ENCODE measurements around the gene GRIFIN. TPM values are rescaled to one million over a fixed set of nuclear protein-coding genes. Genes with fewer than 3 reads are reported as not detected.

The GRIFIN gene, protein sequence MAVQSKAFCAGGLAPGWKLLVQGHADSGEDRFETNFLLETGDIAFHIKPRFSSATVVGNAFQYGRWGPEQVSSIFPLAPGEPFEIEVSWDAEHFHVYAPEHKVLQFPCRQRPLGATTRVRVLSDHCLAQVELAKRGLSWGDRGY
- polyA plus RNA-seq (2012; ENCODE audit: insufficient read depth, insufficient read length, low read depth) = not detected

- no peak for TF ChIP-seq CTCF (IDR thresholded peaks at IDR 0.05; ENCODE audit: low read depth, low read length)
- Histone ChIP-seq H3K36me3 (no peaks in the 10 kb centered on the region), H3K4me3 (ENCODE audit: low read depth, low read length) (no peak within 1 kb of the TSS), H3K27me3 (no peaks in the 10 kb centered on the region; the same call in 1 of the 2 replicates), H3K9me3 (no peaks in the 10 kb centered on the region), H3K4me1 (peaks cover 7% of the 10 kb centered on the region)
- no peak for DNase-seq
Observed at GRCh38 chr7:2476298-2476697, at the start of gene GRIFIN. TSS of gene GRIFIN (minus strand) at chr7:2476398. CDS start at chr7:2476383, 15 bp downstream.

DNA sequence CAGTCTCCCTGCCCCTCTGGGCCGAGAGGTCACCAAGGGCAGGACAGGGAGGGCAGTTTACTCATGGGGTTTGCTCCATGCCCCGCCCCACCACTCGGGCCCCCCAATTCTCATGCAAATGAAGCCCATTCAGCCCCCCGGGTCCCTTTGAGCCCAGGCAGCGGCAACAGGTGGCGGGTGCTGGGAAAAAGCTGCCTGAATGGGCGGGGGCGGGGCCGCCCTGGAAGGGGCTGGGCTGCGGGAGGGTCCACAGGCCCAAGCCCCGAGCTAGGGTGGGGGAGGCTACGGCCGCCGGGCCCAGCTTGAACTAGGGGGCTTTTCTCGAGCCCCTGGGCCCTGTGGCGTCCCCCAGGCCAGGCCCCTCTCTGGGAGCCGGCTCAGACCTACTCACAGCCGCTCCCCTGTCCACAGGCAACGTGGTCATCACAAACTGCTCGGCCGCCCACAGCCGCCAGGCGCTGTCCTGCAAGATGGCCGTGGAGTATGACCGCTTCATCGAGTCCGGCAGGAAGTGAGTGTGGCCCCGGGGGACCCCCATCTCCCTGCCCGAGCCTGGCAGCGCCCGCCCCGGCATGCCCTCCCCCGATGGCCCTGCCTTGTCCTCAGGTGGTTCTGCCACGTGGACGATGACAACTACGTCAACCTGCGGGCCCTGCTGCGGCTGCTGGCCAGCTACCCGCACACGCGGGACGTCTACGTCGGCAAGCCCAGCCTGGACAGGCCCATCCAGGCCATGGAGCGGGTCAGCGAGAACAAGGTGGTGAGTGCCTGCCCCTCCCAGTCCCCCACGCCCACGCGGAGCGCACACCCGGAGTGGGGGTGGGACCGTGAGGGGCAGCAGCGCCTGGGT is 48.8 kb upstream of the GRIFIN start:
- no peak for DNase-seq
- H3K4me3 ChIP-seq (ENCODE audit: low read depth, low read length) = no peak overlapping the region
- peaks cover 35% of the 10 kb centered on the region for H3K36me3 ChIP-seq
- no peaks in the 10 kb centered on the region for H3K27me3 ChIP-seq
- TF ChIP-seq CTCF (IDR thresholded peaks at IDR 0.05; ENCODE audit: low read depth, low read length) = no peak
- H3K4me1 ChIP-seq = peaks cover 30% of the 10 kb centered on the region
- H3K9me3 ChIP-seq = no peaks in the 10 kb centered on the region

GRCh38 chr7:2523941-2524807 is 48.0 kb upstream of the GRIFIN start:
- TF ChIP-seq CTCF (IDR thresholded peaks at IDR 0.05; ENCODE audit: low read depth, low read length) = no peak
- H3K9me3 ChIP-seq = no peaks in the 10 kb centered on the region
- H3K4me1 ChIP-seq = peaks cover 31% of the 10 kb centered on the region
- peaks cover 32% of the 10 kb centered on the region for H3K36me3 ChIP-seq
- no peaks in the 10 kb centered on the region for H3K27me3 ChIP-seq
- peak; percentile 83 for DNase-seq
- H3K4me3 ChIP-seq (ENCODE audit: low read depth, low read length) = peak overlapping the region; percentile 16

DNA sequence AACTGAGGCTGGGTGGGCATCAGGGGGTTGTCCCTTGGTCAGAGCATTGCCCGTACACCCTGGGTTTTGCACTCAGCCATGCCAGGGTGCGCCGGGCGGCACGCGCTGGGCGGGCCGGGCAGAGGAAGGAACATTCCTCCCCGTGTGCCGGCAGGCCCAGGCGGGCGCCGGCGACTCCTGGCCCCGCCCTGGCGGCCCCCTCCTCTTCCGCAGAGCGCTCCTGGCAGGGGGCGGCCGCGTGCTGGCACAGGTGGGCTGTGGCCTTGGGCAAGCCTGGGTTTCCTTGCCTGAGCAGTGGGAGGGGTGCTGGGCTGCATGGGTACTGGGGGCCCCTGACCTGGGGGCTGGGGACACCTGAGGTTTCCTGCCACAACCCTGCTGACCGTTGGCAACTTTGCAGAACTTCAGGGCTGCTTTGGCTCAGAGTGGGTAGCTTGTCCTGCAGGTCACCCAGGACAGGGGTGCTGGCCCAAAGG is 47.3 kb upstream of the GRIFIN start:
- H3K4me1 ChIP-seq = peaks cover 34% of the 10 kb centered on the region
- H3K36me3 ChIP-seq = peaks cover 26% of the 10 kb centered on the region
- no peaks in the 10 kb centered on the region for H3K27me3 ChIP-seq
- no peak for TF ChIP-seq CTCF (IDR thresholded peaks at IDR 0.05; ENCODE audit: low read depth, low read length)
- DNase-seq = no peak
- H3K4me3 ChIP-seq (ENCODE audit: low read depth, low read length) = peak overlapping the region; percentile 16
- H3K9me3 ChIP-seq = no peaks in the 10 kb centered on the region

DNA sequence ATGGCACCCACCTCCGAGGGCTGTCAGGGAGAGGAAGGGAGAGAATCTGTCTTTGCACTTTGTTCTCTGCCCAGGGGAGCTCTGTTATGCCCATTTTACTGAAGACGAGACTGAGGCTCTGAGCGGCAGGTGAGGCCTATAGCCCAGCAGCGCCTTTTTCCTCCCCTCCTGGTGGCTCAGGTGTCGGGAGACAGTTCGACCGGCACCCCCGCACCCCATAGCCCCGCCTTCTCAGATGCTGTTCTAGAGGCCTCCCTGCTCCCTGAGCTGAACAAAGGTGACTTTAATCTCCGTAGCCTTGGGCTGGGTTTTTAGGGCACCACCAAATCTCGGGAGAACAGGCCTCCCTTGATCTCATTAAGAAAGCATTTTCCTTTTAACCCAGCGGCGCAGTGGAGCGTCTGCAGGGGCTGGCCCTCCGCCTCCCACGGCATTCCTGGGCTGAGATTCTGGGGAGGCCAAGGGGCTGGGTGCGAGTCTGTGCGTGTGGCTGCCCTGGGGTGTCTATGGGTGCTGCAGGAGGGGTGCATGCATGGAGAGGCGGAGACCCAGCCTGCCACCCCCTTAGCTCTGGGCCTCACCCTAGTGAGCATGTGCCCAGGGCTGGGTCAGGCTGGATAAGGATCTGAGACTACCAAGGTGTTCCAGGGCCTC is 46.7 kb upstream of the GRIFIN start:
- peak; percentile 65 for DNase-seq
- H3K27me3 ChIP-seq = no peaks in the 10 kb centered on the region
- H3K4me3 ChIP-seq (ENCODE audit: low read depth, low read length) = 0 out of 2 replicates have a peak overlapping the region, but pooled peaks have one; percentile 16
- peaks cover 23% of the 10 kb centered on the region for H3K36me3 ChIP-seq
- peaks cover 36% of the 10 kb centered on the region for H3K4me1 ChIP-seq
- H3K9me3 ChIP-seq = no peaks in the 10 kb centered on the region
- no peak for TF ChIP-seq CTCF (IDR thresholded peaks at IDR 0.05; ENCODE audit: low read depth, low read length)

Data from BE2C (cell line).